Esophagus muscularis mucosa (tissue), 4 donors: ENCODE measurements around the gene HDHD2. TPM values are rescaled to one million over a fixed set of nuclear protein-coding genes. Genes with fewer than 3 reads are reported as not detected.
A peak's percentile ranks its signal among the peaks of the same experiment; 100 is the strongest.
"Not testable (repeated sequence)": the region's sequence is repeated elsewhere in the genome, so short reads cannot be mapped to it uniquely, and the experiment has no call there.

Experiments
- DNase-seq: peaks from one replicate; pipeline ENCODE4 v3.0.0-alpha.2; 2017; ENCODE audit errors: extremely low spot score
- H3K27ac ChIP-seq, 4 donors: fragments of 200-600 bp; sonication (generic); replicated peaks in 1 of 4; 1 replicate in 3 of 4; 2 replicates in 1 of 4; pipeline ENCODE4 v1.5.1; 2016 to 2019; ENCODE audit warnings: mild to moderate bottlenecking in 1 of 4
- H3K27me3 ChIP-seq, 4 donors: fragments of 200-600 bp; sonication (generic); one replicate each; pipeline versions ENCODE4 v1.5.1 to v1.6.0; 2016 to 2019
- H3K36me3 ChIP-seq, 4 donors: fragments of 200-600 bp; sonication (generic); one replicate each; pipeline ENCODE4 v1.5.1; 2016 to 2019
- H3K4me1 ChIP-seq, 4 donors: fragments of 200-600 bp; sonication (generic); one replicate each; pipeline ENCODE4 v1.5.1; 2016 to 2019
- H3K4me3 ChIP-seq, 4 donors: fragments of 200-600 bp; sonication (generic); 1 replicate in 2 of 4; 2 replicates in 2 of 4; pipeline ENCODE4 v1.5.1; 2016 to 2019; ENCODE audit warnings: mild to moderate bottlenecking in 4 of 4, moderate library complexity in 1 of 4
- H3K9me3 ChIP-seq, 4 donors: fragments of 200-600 bp; sonication (generic); 1 replicate in 3 of 4; 2 replicates in 1 of 4; pipeline ENCODE4 v1.5.1; 2016 to 2019
- EP300 ChIP-seq: sonication (generic); formaldehyde crosslinking; IDR thresholded peaks from one replicate; pipeline ENCODE4 v1.6.1; 2017; ENCODE audit warnings: antibody characterized with exemption
- POLR2A ChIP-seq: fragments of 450-650 bp; IDR thresholded peaks from one replicate; pipeline ENCODE4 v1.6.1; 2017; ENCODE audit warnings: antibody characterized with exemption, moderate library complexity, mild to moderate bottlenecking, low read depth
- POLR2AphosphoS5 ChIP-seq, 2 donors: sonication (generic); formaldehyde crosslinking; IDR thresholded peaks; one replicate each; pipeline ENCODE4 v1.6.1; 2017; ENCODE audit warnings: antibody characterized with exemption in 2 of 2
- WGBS: methylation state at CpG from one replicate; pipeline ENCODE4 v1.1.5; 2018; 5-methylcytosine and 5-hydroxymethylcytosine counted together
- intact Hi-C: fragments of 100-400 bp; cut with DNase I; formaldehyde crosslinking; loops from one replicate; pipeline ENCODE4 v1.15.1; 2023
- total RNA-seq, 4 donors: library from RNA; depleted of rRNA; stranded (reverse); fragments of >200 nt; gene quantifications; one replicate each; pipeline versions ENCODE4 v1.1.0 to v1.2.1, GENCODE V29; 2016
- TF ChIP-seq, protein P1 (sequence below), 3 experiments: fragments of 200-600 bp in 2 of 3; fragments of 450-650 bp in 1 of 3; sonication (generic) in 2 of 3; IDR thresholded peaks; one replicate each; pipeline ENCODE4 v1.5.1; 2017 to 2019; ENCODE audit warnings: antibody characterized with exemption in 3 of 3, mild to moderate bottlenecking in 2 of 3, moderate library complexity in 1 of 3

Gene HDHD2
- total RNA-seq, 4 donors from 2014 or later = 13.8 to 21.7 (median 19.0) TPM

DNA sequence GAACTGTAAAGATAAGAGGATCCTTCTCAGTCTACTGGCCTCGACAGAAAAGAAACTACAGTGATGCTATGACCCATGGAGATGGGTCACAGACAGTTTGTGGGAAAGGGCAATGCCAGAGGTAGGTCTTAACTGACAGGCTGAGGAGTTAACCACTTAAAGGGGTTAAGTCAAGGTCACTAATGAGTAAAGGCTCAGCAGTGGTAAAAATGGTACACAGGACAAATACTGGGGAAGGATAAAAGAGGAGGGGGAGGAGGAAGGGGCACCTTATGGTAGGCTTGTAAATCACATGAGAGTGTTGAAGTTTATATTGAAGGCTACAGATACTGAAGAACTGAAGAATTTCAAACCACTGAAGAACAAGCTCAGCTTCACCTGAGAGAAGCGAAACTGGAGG is 16.0 kb upstream of the HDHD2 start:
- Histone ChIP-seq H3K9me3 (no peaks in the 10 kb centered on the region), H3K36me3 (no peaks in the 10 kb centered on the region), H3K4me3 (no peak overlapping the region), H3K27me3 (no peaks in the 10 kb centered on the region), H3K27ac (no peak overlapping the region), H3K4me1 (peaks cover 0 to 16% (median 7%) of the 10 kb centered on the region in 4 donors)
- TF ChIP-seq, protein P1, sequence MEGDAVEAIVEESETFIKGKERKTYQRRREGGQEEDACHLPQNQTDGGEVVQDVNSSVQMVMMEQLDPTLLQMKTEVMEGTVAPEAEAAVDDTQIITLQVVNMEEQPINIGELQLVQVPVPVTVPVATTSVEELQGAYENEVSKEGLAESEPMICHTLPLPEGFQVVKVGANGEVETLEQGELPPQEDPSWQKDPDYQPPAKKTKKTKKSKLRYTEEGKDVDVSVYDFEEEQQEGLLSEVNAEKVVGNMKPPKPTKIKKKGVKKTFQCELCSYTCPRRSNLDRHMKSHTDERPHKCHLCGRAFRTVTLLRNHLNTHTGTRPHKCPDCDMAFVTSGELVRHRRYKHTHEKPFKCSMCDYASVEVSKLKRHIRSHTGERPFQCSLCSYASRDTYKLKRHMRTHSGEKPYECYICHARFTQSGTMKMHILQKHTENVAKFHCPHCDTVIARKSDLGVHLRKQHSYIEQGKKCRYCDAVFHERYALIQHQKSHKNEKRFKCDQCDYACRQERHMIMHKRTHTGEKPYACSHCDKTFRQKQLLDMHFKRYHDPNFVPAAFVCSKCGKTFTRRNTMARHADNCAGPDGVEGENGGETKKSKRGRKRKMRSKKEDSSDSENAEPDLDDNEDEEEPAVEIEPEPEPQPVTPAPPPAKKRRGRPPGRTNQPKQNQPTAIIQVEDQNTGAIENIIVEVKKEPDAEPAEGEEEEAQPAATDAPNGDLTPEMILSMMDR (IDR thresholded peaks at IDR 0.05) = no peak
- no peak for TF ChIP-seq POLR2AphosphoS5 (IDR thresholded peaks at IDR 0.05)
- no peak for TF ChIP-seq POLR2A
- no peak for TF ChIP-seq EP300
- 77% methylated on average over 2 of the region's 2 CpGs for WGBS
- DNase-seq = no peak
- intact Hi-C loops = no loop called here

DNA sequence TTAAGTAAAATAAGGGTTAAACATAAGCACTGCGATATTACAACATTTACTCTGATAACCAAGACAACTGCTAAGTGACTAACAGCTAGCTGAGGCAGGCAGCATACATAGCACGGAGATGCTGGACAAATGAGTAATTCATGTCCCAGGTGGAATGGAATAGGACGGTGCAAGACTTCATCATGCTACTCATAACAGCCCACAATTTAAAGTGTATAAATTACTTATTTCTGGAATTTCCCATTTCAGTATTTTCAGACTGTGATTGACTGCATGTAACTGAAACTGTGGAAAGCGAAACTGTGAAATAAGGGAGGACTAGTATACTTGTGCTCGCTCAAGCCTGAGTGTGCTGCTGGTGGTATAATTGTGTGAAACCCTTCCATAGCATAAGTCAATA is 12.9 kb upstream of the HDHD2 start:
- no peak for DNase-seq
- Histone ChIP-seq H3K27me3 (no peaks in the 10 kb centered on the region), H3K9me3 (no peaks in the 10 kb centered on the region), H3K36me3 (no peaks in the 10 kb centered on the region), H3K4me3 (no peak overlapping the region), H3K4me1 (peaks cover 0 to 16% (median 7%) of the 10 kb centered on the region in 4 donors), H3K27ac (no peak overlapping the region)
- WGBS = 80% methylated on average over 5 of the region's 5 CpGs
- intact Hi-C loops = no loop called here
- TF ChIP-seq, protein P1 (IDR thresholded peaks at IDR 0.05) = no peak
- TF ChIP-seq POLR2A (no peak), EP300 (no peak), POLR2AphosphoS5 (IDR thresholded peaks at IDR 0.05) (no peak)

DNA sequence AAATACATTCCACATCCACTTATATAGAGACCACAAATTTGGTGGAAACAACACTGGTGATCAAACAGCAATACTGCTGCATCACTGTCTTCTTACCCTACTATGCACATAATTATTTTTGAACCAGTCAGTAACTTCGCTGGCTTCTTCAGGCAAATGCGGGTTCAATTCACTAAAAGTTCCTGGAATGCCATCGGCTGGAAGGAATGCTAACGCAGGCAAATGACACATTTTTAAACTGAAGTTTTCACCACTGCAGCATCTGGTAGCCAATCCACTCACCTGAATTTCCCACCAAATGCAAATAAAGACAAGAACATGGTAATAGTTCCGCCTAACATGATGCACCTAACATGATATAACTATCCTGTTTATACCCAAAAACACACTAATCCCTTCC is 10.0 kb upstream of the HDHD2 start:
- 96% methylated on average over 5 of the region's 5 CpGs for WGBS
- no peak for TF ChIP-seq EP300
- TF ChIP-seq POLR2AphosphoS5 (IDR thresholded peaks at IDR 0.05) = no peak
- no peak for TF ChIP-seq POLR2A
- TF ChIP-seq, protein P1 (IDR thresholded peaks at IDR 0.05) = no peak
- DNase-seq = no peak
- intact Hi-C loops = no loop called here
- no peaks in the 10 kb centered on the region for H3K27me3 ChIP-seq
- no peak overlapping the region for H3K27ac ChIP-seq
- H3K36me3 ChIP-seq = peaks cover 0 to 7% (median under 1%) of the 10 kb centered on the region in 4 donors
- H3K9me3 ChIP-seq = no peaks in the 10 kb centered on the region
- H3K4me3 ChIP-seq = no peak overlapping the region
- H3K4me1 ChIP-seq = no peaks in the 10 kb centered on the region

DNA sequence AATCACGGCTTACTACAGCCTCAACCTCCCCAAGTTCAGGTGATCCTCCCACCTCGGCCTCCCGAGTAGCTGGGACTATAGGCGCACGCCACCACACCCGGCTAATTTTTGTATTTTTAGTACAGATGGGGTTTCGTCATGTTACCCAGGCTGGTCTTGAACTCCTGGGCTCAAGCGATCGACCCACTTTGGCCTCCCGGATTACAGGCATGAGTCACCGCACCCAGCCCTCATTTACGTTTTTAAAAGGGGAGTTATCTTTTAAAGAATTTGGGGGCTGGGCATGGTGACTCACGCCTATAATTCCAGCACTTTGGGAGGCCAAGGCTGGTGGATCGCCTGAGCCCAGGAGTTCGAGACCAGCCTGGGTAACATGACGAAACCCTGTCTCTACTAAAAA is 8.1 kb upstream of the HDHD2 start:
- H3K4me1 ChIP-seq, DNase-seq, H3K9me3 ChIP-seq, H3K4me3 ChIP-seq, H3K27ac ChIP-seq, intact Hi-C loops, H3K27me3 ChIP-seq: not testable (repeated sequence)
- peaks cover 0 to 23% (median 13%) of the 10 kb centered on the region in 4 donors for H3K36me3 ChIP-seq
- WGBS = 94% methylated on average over 16 of the region's 16 CpGs

DNA sequence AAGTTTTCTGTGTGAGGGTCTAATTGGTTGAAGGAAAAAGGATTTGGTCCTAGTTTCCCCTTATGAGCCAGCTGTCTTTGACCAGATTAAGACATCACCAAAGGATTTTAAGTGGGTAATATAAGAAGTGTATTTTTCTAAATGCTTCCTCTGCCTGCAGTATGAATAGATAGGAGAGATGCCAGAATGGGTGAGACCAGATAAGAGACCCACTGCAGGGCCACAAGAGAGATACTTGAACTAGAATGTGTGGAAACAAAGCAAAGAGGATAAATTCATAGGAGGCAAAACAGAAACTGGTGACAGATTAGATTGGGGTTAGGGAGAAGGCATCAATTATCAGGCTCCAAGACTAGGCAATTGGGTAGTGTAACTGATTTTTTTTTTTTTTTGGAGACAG is 1.1 kb upstream of the HDHD2 start:
- no peaks in the 10 kb centered on the region for H3K27me3 ChIP-seq
- peaks cover 0 to 22% (median 13%) of the 10 kb centered on the region in 4 donors for H3K36me3 ChIP-seq
- no peak for DNase-seq
- H3K4me1 ChIP-seq = peaks cover 21 to 40% (median 30%) of the 10 kb centered on the region in 4 donors
- intact Hi-C loops = no loop called here
- TF ChIP-seq POLR2AphosphoS5 (IDR thresholded peaks at IDR 0.05) (no peak), EP300 (no peak), POLR2A (no peak)
- TF ChIP-seq, protein P1 (IDR thresholded peaks at IDR 0.05) = no peak
- peak overlapping the region; percentile 63 to 75 (median 67) for H3K4me3 ChIP-seq
- H3K27ac ChIP-seq = peak overlapping the region in 3 of 4 donors; percentile 87 to 88 (median 87)
- H3K9me3 ChIP-seq = no peaks in the 10 kb centered on the region
